GM18907 (cell line): Measurements from ENCODE around the gene MARCHF2.

ENCODE experiments used
- ATAC-seq: cut with Tn5 transposase; IDR thresholded peaks from one replicate; pipeline ENCODE4 v1.9.1; 2021; ENCODE audit warnings: mild to moderate bottlenecking, moderate library complexity; ENCODE audit not compliant: unreplicated experiment

MARCHF2 gene

DNA sequence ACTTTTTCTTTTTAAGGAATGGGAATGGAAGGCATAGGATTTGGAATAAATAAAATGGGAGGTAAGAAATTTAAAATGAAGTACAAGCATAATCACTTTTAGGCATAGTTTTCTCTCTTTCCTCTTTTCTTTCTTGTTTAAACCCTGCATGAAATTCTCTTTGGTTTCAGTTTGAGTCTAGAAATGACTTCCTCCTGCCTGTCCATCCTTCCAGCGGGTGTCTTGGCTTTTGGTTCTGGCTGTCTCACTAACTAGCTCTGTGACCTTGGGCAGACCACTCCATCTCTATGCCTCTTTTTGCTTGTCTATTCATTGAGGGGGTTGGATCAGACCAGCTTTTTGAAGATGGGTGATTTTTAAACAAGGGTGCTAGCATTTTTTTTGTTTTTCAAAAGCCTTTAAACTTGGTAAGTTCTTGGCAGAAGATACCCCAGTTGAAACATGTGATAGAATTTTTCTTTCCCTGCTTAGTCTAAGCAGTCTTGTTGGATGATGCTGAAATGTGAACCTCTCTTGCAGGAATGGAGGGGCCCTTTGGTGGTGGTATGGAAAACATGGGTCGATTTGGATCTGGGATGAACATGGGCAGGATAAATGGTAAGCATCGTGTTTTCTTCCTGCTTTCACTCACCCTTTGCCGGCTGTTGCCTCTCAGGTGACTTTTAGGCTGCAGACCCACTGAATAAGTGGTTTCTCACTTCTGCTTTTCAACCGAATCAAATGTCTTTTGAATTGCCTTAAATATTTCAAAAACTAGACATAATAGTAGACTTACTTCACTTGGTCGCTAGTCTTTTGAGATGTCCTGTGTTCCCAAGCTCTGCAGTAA, 60.8 kb downstream of the MARCHF2 start:
- ATAC-seq, result peak; percentile 52

DNA sequence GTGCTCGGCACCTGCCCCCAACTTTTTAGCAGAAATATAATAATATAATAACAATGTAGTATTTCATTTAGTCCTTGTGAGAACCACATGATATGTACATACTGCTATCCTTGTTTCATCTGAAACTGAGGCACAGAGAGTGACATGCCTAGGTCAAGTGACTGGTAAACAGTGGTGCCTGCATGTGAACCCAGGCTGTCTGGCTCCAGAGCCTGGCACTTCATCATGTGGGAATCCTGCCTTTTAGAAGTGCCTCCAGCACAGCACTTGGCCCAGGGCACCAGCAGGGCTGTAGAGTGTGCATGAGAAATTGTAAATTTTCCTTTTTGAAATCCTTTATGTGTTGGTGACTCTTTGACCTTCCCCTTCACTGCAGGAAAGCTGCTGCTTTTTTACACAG, 61.9 kb downstream of the MARCHF2 start:
- no peak for ATAC-seq

DNA sequence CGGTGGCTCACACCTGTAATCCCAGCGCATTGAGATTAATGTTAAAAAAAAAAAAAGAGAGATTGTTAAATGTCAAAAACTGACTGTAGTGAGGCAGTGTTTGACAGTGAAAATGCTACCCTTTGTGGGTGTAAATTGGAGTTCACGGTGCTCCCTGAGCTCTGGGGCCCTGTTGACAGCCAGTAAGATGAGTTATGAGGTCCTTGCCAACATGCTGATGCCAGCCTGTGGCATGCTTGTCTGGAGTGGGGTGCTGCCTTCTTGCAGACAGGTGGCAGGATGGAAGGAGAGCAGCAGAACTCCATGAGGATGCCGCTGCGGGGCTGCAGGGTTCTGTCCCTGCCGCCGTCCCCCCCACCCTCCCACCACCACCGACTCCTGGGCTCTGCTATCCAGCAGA, 63.4 kb downstream of the MARCHF2 start:
- ATAC-seq, result no peak

DNA sequence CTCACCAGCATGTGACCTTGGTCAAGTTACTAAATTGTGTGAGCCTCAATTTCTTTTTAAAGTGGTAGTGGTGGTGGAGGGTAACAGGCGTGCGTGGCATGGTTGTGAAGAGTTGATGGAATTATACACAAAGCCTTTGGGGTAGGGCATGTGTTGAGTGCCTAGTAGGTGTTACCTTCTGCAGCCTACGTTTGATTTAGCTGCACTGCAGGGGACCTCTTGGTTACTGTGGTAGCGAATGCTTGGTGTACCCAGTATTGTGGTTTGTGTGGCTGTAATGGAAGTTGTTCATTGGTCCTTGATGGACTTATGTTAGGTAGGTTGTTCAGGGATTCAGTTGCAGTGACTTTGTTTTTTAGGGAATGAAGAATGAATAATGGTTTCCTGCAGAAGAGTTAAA, 64.8 kb downstream of the MARCHF2 start:
- ATAC-seq, result no peak

DNA sequence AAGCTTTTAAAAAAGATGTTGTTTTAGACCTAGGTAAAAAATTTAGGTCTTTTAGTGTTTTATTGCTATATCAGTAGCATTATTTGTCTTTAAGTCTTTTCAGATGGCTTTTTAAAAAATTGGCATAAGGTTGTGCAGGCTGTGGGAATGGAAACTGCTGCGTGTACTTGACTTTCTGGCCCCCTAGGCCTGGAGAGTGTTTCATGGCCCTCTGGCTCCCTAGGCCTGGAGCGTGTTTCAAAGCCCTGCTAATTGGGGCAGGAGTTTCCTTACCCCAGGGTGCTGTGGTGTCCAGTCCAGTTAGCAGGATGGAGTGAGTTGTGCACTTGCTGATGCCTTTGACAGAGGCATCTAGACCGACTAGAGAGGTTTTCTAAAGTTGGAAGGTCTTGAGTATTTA, 65.5 kb downstream of the MARCHF2 start:
- ATAC-seq, result no peak

DNA sequence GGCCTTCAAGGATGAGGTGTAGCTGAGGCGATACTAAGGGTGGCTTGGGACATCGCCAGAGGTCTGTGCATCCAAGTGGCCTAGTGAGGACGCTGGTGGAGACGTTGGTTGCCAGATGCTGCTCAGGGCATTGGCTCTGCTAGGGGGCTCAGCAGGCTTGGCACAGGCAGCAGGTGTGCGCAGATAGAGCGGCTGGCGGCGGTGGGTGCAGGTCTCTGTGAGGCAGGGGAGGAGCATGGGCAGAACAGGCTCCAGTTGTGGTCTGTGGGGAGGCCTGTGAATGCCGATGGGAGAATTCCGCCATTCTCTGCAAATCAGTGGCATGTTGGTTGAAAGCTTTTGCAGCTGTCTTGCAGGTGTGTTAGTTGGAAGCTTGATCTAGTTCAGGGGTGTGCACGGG, 68.1 kb downstream of the MARCHF2 start:
- no peak for ATAC-seq

DNA sequence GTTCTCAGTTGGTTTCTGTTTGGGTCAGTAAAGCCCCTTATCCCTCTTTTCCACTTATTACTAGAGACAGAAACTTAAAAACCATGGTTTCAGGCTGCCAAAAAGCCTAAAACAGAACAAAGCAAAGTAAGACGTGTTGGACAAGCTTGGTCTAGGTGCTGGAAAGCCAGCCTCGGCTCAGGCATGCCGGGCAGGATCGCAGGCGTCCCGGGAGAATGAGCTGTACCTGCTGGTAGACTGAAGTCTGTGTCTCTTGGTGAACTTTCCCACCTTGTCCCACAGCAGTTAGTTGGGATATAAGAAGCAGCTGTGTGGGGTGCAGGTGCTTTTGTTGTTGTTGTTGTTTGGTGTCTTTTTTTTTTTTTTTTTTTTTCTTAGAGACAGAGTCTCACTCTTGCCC, 68.5 kb downstream of the MARCHF2 start:
- ATAC-seq, result no peak

DNA sequence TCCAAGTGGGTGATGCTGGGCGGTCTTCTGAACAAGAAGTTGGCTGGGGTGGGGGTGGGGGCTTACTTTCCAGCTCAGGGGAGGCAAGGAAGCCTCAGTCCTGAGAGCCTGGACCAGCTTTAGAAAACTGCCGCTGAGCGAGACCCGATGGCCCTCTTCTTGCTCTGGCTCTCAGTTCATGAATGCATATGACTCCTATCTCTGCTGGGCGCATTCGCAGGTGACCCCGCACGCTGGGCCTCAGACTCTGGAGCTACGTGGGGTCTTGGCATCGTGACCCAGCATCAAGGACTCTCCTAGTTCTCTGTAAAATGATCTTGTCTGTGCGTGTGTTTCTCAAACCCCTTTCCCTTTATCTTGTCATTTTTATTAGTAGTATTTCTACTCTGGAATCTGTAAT, 69.6 kb downstream of the MARCHF2 start:
- no peak for ATAC-seq

DNA sequence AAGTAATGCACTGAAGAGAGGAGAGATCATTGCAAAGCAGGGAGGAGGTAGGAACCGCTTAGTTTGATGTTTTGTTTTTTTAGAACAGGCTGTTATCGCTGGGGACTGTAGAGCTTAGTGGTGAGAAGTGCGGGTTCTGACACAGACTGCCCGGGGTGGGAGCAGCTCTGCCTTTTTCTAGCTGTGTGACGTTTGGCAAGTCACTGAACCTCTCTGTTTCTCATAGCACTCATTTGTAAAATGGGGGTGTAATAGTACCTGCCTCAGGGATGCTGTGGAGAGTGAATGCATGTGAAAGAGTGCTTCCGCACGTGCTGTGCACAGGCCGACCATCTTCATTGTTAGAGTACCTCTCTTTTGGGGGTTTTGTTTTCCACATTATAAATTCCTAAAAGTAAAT, 70.1 kb downstream of the MARCHF2 start:
- no peak for ATAC-seq

DNA sequence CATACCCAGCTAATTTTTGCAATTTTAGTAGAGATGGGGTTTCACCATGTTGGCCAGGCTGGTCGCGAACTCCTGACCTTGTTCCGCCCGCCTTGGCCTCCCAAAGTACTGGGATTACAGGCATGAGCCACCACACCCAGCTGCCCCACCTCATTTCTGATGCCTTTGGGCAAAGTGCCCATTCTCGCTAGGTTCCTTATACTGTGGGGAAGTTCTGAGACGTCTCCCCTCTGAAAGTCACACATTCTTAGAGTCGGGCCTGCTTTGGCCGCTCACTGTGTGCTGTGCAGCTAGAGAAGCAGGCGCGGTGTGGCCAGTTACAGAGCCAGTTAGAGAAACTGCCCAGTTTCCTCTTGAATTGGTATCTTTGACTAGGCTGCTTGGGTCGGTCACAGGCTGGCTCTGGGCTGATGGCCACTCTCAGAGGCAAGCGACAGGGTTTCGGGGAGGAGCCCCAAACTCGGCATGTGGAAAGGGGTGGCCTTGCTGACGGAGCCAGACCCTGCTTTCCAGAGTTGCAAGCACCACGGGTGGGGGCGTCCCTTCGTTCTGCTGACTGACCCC, 71.3 kb downstream of the MARCHF2 start:
- no peak for ATAC-seq

DNA sequence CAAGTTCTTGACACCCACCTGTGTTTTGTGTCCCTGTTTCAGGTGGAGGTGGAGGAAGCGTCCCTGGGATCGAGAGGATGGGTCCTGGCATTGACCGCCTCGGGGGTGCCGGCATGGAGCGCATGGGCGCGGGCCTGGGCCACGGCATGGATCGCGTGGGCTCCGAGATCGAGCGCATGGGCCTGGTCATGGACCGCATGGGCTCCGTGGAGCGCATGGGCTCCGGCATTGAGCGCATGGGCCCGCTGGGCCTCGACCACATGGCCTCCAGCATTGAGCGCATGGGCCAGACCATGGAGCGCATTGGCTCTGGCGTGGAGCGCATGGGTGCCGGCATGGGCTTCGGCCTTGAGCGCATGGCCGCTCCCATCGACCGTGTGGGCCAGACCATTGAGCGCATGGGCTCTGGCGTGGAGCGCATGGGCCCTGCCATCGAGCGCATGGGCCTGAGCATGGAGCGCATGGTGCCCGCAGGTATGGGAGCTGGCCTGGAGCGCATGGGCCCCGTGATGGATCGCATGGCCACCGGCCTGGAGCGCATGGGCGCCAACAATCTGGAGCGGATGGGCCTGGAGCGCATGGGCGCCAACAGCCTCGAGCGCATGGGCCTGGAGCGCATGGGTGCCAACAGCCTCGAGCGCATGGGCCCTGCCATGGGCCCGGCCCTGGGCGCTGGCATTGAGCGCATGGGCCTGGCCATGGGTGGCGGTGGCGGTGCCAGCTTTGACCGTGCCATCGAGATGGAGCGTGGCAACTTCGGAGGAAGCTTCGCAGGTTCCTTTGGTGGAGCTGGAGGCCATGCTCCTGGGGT, 72.7 kb downstream of the MARCHF2 start:
- no peak for ATAC-seq

DNA sequence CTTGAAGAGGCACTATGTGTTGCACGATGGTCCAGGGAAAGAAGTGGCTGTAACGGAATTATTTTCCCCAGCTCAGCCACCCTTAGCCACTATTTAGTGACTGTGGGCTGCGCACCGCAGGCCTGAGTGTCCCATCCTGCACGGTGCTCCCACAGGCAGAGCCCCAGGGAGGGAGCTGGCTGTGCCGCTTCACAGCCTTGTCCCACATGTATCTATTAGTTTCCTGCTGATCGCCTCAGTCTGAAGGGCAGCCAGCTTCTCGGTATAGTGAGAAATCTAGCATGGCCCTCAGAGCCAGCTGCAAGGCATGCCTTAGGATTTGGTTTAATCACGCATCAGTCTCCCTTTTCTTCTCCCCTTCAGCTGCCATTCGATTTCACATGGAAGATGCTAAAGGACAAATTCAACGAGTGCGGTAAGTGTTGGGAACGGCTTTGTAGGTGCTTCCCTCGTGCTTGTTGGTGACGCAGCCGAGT, 73.6 kb downstream of the MARCHF2 start:
- no peak for ATAC-seq

DNA sequence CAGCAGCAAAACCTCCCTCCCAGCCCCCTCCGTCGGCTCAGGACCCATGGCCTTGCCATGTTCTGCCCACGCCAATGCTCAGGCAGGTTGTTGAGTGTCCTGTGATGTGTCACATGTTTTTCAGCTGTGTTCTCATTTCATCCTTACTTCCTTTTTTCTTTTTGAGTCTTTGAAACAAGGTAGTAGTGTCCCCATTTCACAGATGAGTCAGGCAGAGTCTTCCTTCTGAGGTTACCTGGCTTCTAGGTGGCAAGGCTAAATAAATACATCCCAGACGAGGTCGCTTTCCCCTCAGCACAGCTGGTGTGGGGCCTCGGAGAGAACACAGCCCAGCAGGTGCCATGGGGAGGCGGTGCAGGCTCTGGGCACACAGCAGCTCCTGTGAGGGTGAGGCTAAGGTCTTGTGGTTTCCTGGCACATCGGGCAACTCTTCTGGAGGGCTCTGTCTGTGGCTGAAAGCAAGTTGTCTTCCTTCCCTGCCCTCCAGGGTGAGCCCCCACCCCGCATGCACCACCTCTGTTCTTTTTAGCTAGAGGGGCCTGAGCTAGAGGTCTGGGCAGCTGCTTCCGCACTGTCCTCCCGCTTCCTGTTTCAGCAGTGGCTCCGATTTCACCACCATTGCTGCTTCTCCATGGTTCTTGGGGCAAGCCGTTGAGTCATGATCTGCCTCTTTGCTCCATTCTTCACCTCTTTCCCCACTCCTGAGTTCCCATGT, 74.2 kb downstream of the MARCHF2 start:
- no peak for ATAC-seq

DNA sequence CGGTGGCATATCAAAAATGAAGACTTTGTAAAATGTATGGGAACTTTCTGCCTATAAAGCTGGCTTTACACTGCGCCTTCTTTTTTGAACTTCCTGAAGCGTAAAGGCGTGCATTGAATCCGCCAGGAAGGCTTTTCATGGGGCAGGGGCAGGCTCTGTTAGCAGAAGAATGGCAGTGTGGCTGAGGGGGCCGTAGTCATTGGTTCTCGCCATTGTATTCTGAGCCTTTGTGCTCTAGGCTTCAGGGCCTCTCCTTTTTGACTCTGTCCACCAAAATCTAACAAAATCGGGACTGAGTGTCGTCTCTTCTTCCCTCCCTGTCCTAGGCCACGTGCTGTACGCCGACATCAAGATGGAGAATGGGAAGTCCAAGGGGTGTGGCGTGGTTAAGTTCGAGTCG, 75.3 kb downstream of the MARCHF2 start:
- ATAC-seq, result no peak
